Measurements from ENCODE around the gene THEMIS2.
"Not testable (repeated sequence)": the region's sequence is repeated elsewhere in the genome, so short reads cannot be mapped to it uniquely, and the experiment has no call there.

Gene THEMIS2

DNA sequence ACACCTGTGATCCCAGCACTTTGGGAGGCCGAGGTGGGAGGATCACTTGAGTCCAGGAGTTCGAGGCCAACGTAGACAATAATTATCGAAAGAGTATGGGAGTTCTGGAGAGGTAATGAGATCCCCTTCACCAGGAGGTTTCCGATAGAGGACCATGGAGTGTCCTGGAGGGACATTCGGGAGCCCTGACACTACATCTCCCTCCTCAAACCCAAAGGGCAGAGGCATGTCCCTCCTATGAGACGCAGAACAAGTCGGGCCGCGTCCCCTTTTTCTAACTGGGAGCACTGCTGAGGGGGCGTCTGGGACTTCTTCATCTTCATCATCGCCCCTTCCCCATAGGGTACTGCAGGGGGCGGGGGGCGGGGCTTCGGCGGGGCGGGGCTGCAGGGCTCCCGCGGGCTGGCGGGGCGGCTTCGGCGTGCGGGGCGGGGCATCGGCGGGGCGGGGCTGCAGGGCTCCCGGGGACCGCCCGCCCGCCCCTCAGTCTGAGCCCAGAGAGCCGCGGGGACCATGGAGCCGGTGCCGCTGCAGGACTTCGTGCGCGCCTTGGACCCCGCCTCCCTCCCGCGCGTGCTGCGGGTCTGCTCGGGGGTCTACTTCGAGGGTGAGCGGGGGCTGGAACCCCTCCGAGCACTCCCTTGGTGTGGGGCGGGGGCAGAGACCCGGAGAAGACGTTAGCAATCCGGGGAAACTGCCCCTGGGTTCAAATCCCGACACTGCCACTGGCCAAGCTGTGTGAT, at the start of gene THEMIS2:
Gene THEMIS2, plus strand, starts transcription at position 486 of the 743 bp plus-strand sequence. Its CDS starts 28 bp downstream, at position 514.
- no peak for DNase-seq (ENCODE audit: extremely low spot score, insufficient read length, low read depth)

DNA sequence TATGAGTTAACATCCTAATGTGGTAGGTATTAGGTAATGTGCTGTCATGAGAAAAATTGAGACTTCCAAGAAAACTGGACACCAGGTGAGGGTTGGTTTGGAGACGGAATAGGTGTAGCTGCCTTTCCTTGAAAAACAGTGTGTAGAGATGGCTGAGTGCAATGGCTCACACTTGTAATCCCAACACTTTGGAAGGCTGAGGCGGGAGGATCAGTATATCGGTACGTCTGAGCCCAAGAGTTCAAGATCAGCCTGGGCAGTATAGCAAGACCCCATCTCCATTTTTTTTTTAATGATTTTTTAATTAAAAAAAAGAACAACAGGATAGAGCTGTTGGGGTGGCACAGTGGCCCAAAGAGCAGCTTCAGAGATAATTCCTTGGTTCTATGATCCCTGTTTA, 48.6 kb upstream of the THEMIS2 start:
- no peak for FAIRE-seq

More for the DNA sequence above, at the start of gene THEMIS2:
- FAIRE-seq = no peak

DNA sequence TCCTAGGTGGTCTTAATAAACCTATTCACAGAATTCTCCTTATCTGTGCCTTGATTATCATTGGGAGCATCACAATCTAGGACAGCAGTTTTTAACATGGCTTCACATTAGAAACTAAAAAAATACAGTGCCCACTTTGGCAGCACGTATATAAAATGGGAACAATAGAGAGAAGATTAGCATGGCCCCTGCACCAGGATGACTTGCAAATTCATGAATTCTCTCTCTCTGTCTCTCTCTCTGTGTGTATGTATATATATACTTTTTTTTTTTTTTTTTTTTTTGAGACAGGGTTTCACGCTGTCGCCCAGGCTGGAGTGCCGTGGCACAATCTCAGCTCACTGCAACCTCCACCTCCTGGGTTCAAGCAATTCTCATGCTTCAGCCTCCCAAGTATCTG, 47.9 kb upstream of the THEMIS2 start:
- FAIRE-seq = no peak

More for the DNA sequence above, 48.6 kb upstream of the THEMIS2 start:
- DNase-seq (ENCODE audit: extremely low spot score, insufficient read length, low read depth) = no peak

DNA sequence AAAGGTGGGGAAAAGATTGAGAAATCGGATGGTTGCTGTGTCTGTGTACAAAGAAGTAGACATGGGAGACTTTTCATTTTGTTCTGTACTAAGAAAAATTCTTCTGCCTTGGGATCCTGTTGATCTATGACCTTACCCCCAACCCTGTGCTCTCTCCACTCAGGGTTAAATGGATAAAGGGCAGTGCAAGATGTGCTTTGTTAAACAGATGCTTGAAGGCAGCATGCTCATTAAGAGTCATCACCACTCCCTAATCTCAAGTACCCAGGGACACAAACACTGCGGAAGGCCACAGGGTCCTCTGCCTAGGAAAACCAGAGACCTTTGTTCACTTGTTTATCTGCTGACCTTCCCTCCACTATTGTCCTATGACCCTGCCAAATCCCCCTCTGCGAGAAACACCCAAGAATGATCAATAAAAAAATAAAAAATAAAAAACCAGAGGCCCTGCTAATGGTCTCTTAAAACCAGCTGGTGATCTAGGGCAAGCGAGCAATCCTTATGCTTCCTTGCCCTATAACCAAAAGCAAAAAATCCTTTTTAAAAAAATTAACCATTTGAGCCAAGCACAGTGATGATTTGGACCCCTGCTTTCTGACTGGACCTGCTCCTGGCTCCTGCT, 42.9 kb upstream of the THEMIS2 start:
- DNase-seq (ENCODE audit: extremely low spot score, insufficient read length, low read depth); FAIRE-seq: not testable (repeated sequence)

More for the DNA sequence above, 47.9 kb upstream of the THEMIS2 start:
- DNase-seq (ENCODE audit: extremely low spot score, insufficient read length, low read depth) = no peak

DNA sequence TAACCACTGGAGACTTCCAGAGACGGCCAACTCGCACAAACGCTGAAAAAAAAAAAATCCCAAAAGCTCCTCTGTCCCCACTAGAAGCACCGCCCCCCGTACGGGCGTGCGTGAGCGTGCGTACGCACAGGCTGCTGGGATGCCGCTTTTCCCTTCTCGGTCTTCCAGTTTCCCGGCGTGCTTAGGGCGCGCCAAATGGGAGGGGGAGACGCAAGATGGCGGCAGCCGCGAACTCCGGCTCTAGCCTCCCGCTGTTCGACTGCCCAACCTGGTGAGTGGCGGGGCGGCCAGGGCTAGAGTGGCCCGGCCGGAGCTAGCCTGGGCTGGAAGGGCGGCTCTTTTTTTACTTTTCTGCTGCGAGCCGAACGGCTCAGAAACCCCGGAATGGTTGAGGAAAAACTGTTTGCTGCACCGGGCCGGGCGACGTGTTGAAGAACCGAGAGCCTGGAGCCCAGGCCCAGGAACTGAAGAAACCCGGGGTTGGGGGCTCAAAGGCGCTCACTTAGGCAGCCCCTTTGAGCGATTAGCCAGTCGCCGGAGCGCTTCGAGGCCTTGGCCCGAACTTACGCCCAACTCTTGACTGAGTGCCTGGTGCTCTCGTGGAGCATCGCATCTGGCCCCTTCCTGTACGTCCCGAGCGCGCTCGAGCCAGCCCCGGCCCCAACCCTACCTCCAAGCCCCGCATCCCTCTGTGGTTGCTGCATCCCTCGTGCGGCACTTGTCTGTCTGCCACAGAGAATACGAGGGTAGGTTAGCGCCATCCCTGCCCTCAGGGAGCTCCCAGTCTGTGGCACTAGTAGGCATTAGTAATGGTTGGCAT, 41.5 kb upstream of the THEMIS2 start, which contains the start of gene PPP1R8:
Gene PPP1R8, plus strand, starts transcription at position 162 of the 820 bp plus-strand sequence. Its CDS starts 54 bp downstream, at position 216.
- DNase-seq (ENCODE audit: extremely low spot score, insufficient read length, low read depth) (peak; percentile 73), FAIRE-seq (peak; percentile 90)

DNA sequence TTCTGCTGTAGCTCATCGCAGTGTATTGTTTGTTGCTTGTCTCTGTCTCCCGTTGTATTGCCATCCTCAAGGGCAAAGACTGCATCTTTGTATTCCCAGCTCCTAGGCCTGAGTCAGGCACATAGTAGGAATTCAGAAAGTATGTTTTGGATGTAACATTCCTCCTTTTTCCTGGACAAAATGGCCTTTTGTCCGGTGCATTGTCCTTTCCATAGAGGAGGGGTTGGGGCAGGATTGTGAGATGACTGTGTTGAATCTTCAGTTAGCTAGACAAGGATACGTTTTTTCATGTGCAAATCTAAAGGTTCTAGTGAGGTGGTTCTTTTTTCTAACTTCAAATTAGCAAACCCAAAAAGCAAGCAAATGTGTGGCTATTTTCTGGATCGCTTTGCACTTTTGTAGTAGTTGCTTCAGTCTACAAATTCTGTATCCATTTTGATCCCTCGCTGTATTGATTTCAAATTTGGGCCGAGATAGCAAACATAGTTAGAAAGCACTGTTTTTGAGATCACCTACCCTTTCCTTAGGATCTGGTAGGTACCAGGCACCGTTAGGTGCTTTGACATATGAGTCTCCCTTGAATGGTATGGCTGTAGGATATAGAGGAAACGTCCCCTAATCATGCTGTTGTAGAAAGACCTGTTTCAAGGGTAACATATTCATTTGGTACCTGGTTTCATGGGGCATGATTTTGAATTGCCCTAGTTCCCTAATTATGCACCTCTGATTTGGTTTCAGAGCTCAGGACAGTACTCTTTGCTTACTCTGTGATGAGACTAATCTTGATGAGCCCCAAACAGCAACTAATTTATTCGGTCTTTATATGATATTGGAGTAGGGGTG, 40.6 kb upstream of the THEMIS2 start:
- FAIRE-seq (peak; percentile 38), DNase-seq (ENCODE audit: extremely low spot score, insufficient read length, low read depth) (no peak)

DNA sequence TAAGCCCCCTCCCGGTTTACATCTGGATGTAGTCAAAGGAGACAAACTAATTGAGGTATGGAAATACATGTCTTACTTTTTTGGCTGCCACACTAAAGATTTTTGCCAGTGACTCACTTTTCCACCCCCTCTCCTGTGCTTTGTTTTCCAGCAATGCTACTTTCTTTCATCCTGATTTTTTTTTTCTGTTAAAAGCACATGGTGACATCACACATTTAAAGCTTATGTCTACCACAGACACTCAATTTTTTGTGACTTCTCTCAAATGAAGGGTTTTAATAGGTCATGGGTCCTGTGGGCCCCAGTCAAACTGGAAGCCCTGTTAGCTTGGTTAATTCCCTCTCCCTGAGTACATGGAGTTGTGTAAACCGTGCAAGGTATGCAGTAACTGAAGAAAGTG, 39.6 kb upstream of the THEMIS2 start:
- DNase-seq (ENCODE audit: extremely low spot score, insufficient read length, low read depth) = no peak
- no peak for FAIRE-seq

DNA sequence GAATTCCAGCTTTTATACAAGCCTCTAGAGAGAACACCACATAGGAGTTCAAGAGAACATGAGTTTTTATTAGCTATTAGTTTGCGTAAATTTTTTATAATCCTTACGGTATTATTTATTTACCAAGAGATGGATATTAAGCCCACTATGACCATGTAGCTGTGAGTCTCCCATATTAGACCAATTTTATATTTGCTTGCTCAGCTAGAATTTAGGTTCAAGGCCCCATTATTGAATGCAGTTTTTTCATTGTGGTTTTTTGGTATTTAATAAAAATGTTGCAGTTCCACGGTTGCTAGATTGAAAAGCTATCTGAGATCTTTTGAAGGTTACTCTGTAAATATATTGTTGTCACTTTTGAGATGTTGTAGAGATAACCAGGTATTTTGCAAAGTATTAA, 38.9 kb upstream of the THEMIS2 start:
- FAIRE-seq (no peak), DNase-seq (ENCODE audit: extremely low spot score, insufficient read length, low read depth) (no peak)

DNA sequence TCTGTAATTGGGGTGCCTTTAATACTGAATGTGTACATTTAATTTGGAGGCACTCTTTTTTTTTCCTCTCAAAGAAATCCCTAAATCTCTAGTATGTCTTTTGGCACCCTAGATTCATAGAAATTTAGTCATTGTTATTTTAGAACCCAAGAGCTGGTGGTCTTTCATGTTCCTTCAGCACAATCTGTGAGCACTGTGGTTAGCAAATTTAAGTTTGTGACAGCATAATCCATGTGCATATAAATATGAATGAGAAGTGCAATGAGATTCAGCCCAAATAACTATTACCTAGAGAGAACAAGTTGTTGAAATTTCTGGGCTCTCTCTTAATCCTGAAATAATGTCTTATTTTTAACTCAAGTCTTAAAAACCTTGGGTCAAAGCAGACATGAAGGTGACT, 37.3 kb upstream of the THEMIS2 start:
- FAIRE-seq = no peak

DNA sequence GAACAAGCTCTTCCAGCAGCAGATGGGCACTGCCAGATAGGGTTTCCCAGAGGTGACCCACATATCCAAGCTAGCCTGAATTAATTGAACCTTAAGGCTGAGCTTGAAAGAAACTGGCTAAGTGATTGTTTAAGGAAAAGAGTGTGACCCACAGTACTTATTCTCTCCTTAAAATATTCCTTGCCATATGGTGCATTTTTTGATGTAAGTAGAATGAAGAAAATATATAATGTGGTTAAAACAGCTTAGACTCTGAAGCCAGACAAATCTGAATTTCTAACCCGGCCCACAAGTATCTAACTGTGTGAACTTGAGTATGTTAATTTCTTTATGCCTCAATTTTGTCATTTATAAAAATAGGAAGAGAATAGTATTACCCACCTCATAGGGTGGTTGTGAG, 36.8 kb upstream of the THEMIS2 start:
- DNase-seq (ENCODE audit: extremely low spot score, insufficient read length, low read depth) (no peak), FAIRE-seq (no peak)

More for the DNA sequence above, 37.3 kb upstream of the THEMIS2 start:
- no peak for DNase-seq (ENCODE audit: extremely low spot score, insufficient read length, low read depth)

DNA sequence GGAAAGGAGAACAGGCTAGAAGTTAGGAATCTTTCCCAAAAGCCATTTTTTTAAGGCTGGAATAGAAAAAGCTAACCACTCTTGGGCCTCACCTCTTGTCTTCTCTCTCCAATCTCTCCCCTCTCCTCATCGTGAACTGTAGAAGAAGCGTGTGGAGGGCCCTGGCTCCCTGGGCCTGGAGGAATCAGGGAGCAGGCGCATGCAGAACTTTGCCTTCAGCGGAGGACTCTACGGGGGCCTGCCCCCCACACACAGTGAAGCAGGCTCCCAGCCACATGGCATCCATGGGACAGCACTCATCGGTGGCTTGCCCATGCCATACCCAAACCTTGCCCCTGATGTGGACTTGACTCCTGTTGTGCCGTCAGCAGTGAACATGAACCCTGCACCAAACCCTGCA, 22.4 kb upstream of the THEMIS2 start:
- FAIRE-seq (no peak), DNase-seq (ENCODE audit: extremely low spot score, insufficient read length, low read depth) (no peak)

DNA sequence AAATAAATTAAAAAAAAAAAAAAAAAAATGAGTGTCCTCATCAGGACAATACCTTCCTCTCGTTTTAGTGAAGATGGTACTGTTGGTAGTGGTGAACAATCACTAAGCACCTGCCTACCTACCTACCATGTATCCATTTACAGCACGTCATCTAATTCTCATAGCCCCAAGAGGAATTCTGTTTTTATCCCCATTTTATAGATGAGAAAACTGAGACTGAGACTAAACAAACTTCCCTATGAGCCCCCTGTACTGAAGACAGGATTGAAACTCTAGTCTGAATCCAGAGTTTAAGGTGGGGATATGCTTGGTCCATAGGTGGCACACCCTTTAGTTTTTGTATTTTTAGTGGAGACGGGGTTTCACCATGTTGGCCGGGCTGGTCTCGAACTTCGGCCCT, 17.3 kb upstream of the THEMIS2 start:
- FAIRE-seq (no peak), DNase-seq (ENCODE audit: extremely low spot score, insufficient read length, low read depth) (no peak)

DNA sequence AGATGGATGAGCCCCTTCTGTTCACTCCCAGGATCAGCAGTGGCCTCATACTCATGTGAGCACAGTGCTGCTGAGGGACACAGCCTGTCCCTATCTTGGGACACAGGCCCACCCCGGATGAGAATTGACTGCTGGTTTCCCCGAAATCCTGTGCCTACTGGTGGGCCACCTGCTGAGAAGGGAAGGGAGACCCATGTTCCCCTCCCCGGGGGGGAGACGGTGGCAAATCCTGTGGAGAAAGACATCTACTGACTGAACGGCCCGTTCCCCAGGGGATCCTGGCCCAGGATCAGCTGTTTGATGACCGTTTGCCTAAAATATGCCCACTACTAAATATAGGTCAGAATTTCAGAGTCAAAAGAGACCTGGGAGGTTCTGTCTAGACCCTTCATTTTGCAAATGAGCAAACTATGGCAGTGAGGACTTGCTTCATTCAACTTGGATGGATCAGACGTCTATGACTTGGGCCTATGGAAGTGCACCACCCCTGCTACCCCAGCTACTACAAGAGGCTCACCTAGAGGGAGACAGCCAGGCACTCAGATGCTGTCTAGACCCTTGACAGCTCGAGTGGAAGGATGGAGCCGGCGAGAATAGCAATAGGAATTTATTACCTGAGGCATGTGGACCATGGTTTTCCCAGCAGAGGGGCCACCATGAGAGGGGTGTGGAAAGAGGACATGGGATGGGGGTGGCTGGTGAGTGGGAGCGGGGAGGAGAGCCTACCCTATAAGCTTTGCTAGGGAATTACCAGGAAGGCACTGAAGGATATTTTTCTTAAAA, 15.6 kb upstream of the THEMIS2 start:
- DNase-seq (ENCODE audit: extremely low spot score, insufficient read length, low read depth) (no peak), FAIRE-seq (no peak)

DNA sequence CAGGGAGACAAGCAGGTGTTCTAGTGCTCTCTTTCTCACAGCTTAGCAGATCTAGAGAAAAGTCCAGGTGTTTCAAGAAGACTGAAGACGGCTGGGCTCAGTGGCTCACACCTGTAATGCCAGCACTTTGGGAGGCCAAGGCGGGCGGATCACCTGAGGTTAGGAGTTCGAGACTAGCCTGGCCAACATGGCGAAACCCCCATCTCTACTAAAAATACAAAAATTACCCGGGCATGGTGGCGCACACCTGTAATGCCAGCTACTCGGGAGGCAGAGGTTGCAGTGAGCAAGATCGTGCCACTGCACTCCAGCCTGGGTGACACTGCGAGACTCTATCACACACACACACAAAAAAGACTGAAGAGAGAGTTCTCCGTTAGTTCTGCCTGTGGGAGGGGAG, 14.8 kb upstream of the THEMIS2 start:
- DNase-seq (ENCODE audit: extremely low spot score, insufficient read length, low read depth); FAIRE-seq: not testable (repeated sequence)

DNA sequence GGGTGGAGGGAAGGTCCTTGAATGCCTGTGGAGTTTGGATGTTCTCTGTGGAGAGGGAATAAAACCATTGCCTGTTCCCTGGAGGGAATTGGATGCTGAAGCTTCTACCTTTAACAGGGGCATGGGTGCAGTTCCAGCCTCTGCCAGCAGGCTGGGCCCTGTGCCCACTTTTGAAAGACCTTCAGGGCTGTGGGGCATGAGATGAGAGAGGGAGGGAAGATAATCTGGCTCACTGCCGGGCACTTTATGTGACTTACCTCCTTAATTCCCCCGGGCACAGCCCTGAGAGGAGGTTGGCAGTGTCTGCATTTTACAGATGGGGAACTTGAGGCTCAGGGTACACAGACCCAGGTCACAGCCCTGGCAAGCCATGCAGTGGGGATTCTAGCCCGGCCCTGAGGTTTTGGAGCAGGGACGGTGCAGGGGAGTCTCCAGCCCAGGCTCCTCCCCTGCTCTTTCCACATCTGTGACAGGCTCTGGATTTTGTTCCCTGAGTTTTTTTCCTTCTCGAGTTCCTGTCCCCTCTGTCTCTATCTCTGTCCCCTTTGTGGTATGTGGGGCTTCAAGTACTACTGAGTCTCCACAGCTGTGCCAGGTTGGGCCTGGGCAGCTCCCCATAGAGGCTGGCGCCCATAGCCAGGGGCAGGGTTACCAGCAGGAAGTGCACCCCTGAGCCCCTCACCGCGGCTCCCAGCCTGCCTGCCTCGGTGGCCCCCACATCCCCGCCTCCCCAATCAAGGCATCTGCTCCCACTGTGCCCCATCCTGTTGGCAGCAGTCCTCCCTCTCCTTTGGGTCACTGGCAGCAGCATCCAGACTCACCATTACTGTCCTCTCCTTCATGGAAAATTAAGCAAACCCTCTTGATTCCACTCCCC, 14.0 kb upstream of the THEMIS2 start:
- FAIRE-seq (peak; percentile 92), DNase-seq (ENCODE audit: extremely low spot score, insufficient read length, low read depth) (no peak)

DNA sequence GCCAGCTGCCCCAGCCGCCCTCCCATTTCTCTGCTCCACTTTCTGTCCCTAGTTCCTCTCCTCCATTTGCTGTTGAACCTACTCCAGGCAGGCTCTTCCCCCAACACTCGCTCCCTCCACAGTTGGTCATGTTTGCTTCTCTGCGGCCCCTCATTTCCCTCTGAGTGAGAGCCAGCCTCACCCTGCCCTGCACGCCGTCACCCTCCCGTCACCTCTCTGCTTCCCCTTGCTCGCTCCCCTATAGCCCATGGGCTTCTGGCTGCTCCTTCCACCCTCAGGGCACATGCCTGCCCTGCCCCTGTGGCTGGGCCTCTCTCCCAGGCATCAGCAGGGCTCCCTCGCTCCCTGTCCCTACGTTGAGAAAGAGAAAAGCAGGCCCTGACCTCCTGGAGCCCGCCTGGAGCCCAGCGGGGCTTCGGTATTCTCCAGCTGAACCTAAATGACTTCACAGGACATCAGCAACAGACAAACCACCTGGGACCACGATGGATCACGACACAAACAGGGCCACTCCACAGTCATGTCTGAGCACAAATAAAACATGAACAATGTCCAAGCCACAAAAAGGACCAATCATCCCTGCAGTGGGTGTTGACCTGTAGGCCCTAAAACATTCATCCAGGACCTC, 13.3 kb upstream of the THEMIS2 start:
- FAIRE-seq (no peak), DNase-seq (ENCODE audit: extremely low spot score, insufficient read length, low read depth) (no peak)

DNA sequence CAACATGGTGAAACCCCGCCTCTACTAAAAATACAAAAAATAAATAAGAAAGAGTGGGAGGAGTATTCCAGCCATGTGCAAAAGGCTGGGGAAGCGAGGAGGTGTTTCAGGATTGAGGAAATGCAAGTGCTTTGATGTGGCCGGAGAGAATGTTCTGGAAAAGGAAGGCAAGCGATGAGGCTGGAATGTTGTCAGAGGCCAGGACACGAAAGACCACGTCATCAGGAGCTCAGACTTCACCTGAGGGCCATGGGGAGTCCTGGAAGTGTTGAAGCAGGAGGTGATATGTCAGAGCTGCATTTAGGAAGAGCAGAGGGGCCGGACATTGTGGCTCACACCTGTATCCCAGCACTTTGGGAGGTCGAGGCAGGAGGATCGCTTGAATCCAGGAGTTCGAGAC, 10.9 kb upstream of the THEMIS2 start:
- no peak for FAIRE-seq

DNA sequence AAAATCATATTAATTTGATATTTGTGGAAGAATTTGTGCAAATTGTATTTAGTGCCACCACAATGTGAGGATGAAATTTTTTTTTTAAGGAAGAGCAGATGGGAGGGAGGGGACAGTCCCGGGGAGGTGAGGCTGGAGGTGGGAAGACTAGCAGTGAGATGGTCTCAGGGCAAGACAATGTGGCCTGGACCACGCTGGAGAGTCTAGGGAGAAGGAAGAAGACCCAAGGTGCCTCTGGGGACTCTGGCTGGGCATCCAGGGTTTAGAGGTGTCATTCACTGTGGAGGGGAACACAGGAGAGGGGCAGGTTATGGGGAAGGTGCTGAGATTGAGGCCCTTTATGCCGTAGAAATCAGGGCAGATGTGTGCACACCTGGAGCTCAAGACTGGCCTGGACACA, 10.3 kb upstream of the THEMIS2 start:
- DNase-seq (ENCODE audit: extremely low spot score, insufficient read length, low read depth) (no peak), FAIRE-seq (no peak)

More for the DNA sequence above, 10.9 kb upstream of the THEMIS2 start:
- DNase-seq (ENCODE audit: extremely low spot score, insufficient read length, low read depth) = no peak
